HEK293 (cell line): ENCODE data around the gene BBS7.

Source experiments
- CTCF ChIP-seq: fragments of 450-650 bp; formaldehyde crosslinking; IDR thresholded peaks from 2 replicates; pipeline ENCODE4 v1.5.1; 2016; ENCODE audit warnings: missing biosample characterization, missing genetic modification characterization
- TCF7L2 ChIP-seq: IDR thresholded peaks from 2 replicates; pipeline ENCODE4 v1.6.1; 2011; ENCODE audit warnings: low read depth, mild to moderate bottlenecking, inconsistent platforms, low read length, moderate library complexity, borderline replicate concordance
- ZNF324 ChIP-seq: fragments of 450-650 bp; formaldehyde crosslinking; IDR thresholded peaks from 2 replicates; pipeline ENCODE4 v1.5.1; 2016; ENCODE audit warnings: missing biosample characterization, missing genetic modification characterization

- TF ChIP-seq CTCF (tag by site-specific recombination) (no peak), TCF7L2 (no peak), ZNF324 (tag by site-specific recombination) (no peak)
Measured at GRCh38 chr4:121879135-121879534, 8.9 kb upstream of the BBS7 start.
